HepG2 (cell line): ENCODE results near the gene KCNQ1OT1. TPM values are rescaled to one million over a fixed set of nuclear protein-coding genes. Genes with fewer than 3 reads are reported as not detected.

Source experiments
- DPF2 ChIP-seq: sonication (generic); formaldehyde crosslinking; IDR thresholded peaks from 2 replicates; pipeline ENCODE4 v1.4.0; 2020; ENCODE audit warnings: mild to moderate bottlenecking, low read depth, missing genetic modification reagents, borderline replicate concordance
- FOSL2 ChIP-seq: sonication (generic); formaldehyde crosslinking; IDR thresholded peaks from 2 replicates; pipeline ENCODE4 v1.4.0; 2020; ENCODE audit warnings: missing genetic modification reagents
- GATAD1 ChIP-seq: IDR thresholded peaks from 2 replicates; pipeline ENCODE4 v1.6.1; 2016; ENCODE audit warnings: missing genetic modification reagents, missing compliant biosample characterization
- GLI4 ChIP-seq: sonication (generic); formaldehyde crosslinking; IDR thresholded peaks from 2 replicates; pipeline ENCODE4 v1.5.1; 2020; ENCODE audit warnings: missing genetic modification reagents, mild to moderate bottlenecking, moderate library complexity, borderline replicate concordance
- HMG20A ChIP-seq: IDR thresholded peaks from 2 replicates; pipeline ENCODE4 v1.6.1; 2016; ENCODE audit warnings: borderline replicate concordance
- HNRNPLL ChIP-seq: fragments of 200-400 bp; formaldehyde crosslinking; IDR thresholded peaks from 2 replicates; pipeline ENCODE4 v1.6.1; 2017; ENCODE audit warnings: mild to moderate bottlenecking, low read depth, low read length; ENCODE audit not compliant: poor library complexity, severe bottlenecking
- HNRNPUL1 ChIP-seq: fragments of 200-400 bp; formaldehyde crosslinking; IDR thresholded peaks from 2 replicates; pipeline ENCODE4 v1.6.1; 2017; ENCODE audit warnings: low read depth, mild to moderate bottlenecking, low read length, moderate library complexity
- HOXA9 ChIP-seq: sonication (generic); formaldehyde crosslinking; IDR thresholded peaks from 2 replicates; pipeline ENCODE4 v1.8.1; 2022; ENCODE audit warnings: missing genetic modification reagents, mild to moderate bottlenecking, moderate library complexity, borderline replicate concordance
- IKZF4 ChIP-seq: sonication (generic); formaldehyde crosslinking; IDR thresholded peaks from 2 replicates; pipeline ENCODE4 v1.5.1; 2020; ENCODE audit warnings: borderline replicate concordance, mild to moderate bottlenecking, low read depth, missing genetic modification reagents; ENCODE audit errors: not compliant biosample characterization
- KDM5A ChIP-seq: fragments of 200-600 bp; sonication (generic); IDR thresholded peaks from 2 replicates; pipeline ENCODE4 v1.7.0; 2018; ENCODE audit warnings: antibody characterized with exemption, mild to moderate bottlenecking, low read length, borderline replicate concordance
- MED13 ChIP-seq: sonication (generic); formaldehyde crosslinking; IDR thresholded peaks from 2 replicates; pipeline ENCODE4 v1.5.0; 2020; ENCODE audit warnings: missing genetic modification reagents
- MIXL1 ChIP-seq: IDR thresholded peaks from 2 replicates; pipeline ENCODE4 v1.6.1; 2016
- NR1H2 ChIP-seq: sonication (generic); formaldehyde crosslinking; IDR thresholded peaks from 2 replicates; pipeline ENCODE4 v1.8.1; 2022; ENCODE audit warnings: low read depth, missing genetic modification reagents, borderline replicate concordance
- PAX8 ChIP-seq: sonication (generic); formaldehyde crosslinking; IDR thresholded peaks from 2 replicates; pipeline ENCODE4 v1.8.0; 2022; ENCODE audit warnings: mild to moderate bottlenecking, missing genetic modification reagents, borderline replicate concordance
- REPIN1 ChIP-seq: sonication (generic); formaldehyde crosslinking; IDR thresholded peaks from 2 replicates; pipeline ENCODE4 v1.8.0; 2022; ENCODE audit warnings: missing genetic modification reagents, low read depth, mild to moderate bottlenecking, borderline replicate concordance
- ZNF143 ChIP-seq: sonication (generic); formaldehyde crosslinking; IDR thresholded peaks from 2 replicates; pipeline ENCODE4 v1.4.0; 2020; ENCODE audit warnings: missing genetic modification reagents
- ZNF230 ChIP-seq: sonication (generic); formaldehyde crosslinking; IDR thresholded peaks from 2 replicates; pipeline ENCODE4 v1.4.0; 2020; ENCODE audit warnings: mild to moderate bottlenecking, missing genetic modification reagents
- ZNF326 ChIP-seq: sonication (generic); formaldehyde crosslinking; IDR thresholded peaks from 2 replicates; pipeline ENCODE4 v1.4.0; 2020; ENCODE audit warnings: missing genetic modification reagents, borderline replicate concordance
- ZNF44 ChIP-seq: sonication (generic); formaldehyde crosslinking; IDR thresholded peaks from 2 replicates; pipeline ENCODE4 v1.5.1; 2020; ENCODE audit warnings: mild to moderate bottlenecking, missing genetic modification reagents
- ZNF556 ChIP-seq: sonication (generic); formaldehyde crosslinking; IDR thresholded peaks from 2 replicates; pipeline ENCODE4 v1.4.0; 2020; ENCODE audit warnings: mild to moderate bottlenecking, missing genetic modification reagents, borderline replicate concordance
- ZNF616 ChIP-seq: sonication (generic); formaldehyde crosslinking; IDR thresholded peaks from 2 replicates; pipeline ENCODE4 v1.5.0; 2020; ENCODE audit warnings: low read depth, mild to moderate bottlenecking, missing genetic modification reagents
- ZNF775 ChIP-seq: sonication (generic); formaldehyde crosslinking; IDR thresholded peaks from 2 replicates; pipeline ENCODE4 v1.4.0; 2020; ENCODE audit warnings: missing genetic modification reagents, mild to moderate bottlenecking, moderate library complexity, borderline replicate concordance
- ZNF777 ChIP-seq: sonication (generic); formaldehyde crosslinking; IDR thresholded peaks from 2 replicates; pipeline ENCODE4 v1.4.0; 2020; ENCODE audit warnings: missing genetic modification reagents
- ZNF780A ChIP-seq: sonication (generic); formaldehyde crosslinking; IDR thresholded peaks from 2 replicates; pipeline ENCODE4 v1.8.0; 2022; ENCODE audit warnings: mild to moderate bottlenecking, missing genetic modification reagents, moderate library complexity
- polyA plus RNA-seq, 8 experiments: library from polyadenylated mRNA; depleted of rRNA in 3 of 8; stranded (reverse) in 7 of 8; unstranded in 1 of 8; fragments of >200 nt; fragmentation: Illumina TruSeq in 4 of 8; extraction: Trizol in 4 of 8; gene quantifications; 2 replicates each; pipeline versions ENCODE4 v1.2.1 to v1.2.3, GENCODE V29; 2011 to 2016; ENCODE audit warnings: low read depth in 4 of 8, missing spikeins in 1 of 8, mixed read lengths in 1 of 8; ENCODE audit not compliant: insufficient read depth in 1 of 8
- total RNA-seq, 5 experiments: library from RNA; depleted of rRNA; stranded (reverse); fragments of >200 nt; fragmentation: Illumina TruSeq; extraction: Trizol; gene quantifications; 2 replicates each; pipeline ENCODE4 v1.2.3, GENCODE V29; 2016; ENCODE audit warnings: low read depth in 1 of 5
- TF ChIP-seq, protein P1 (sequence below): sonication (generic); formaldehyde crosslinking; IDR thresholded peaks from 2 replicates; pipeline ENCODE4 v1.8.0; 2022; ENCODE audit warnings: missing genetic modification reagents, mild to moderate bottlenecking, moderate library complexity, borderline replicate concordance
- TF ChIP-seq, protein P2 (sequence below): sonication (generic); formaldehyde crosslinking; IDR thresholded peaks from 2 replicates; pipeline ENCODE4 v1.5.1; 2020; ENCODE audit warnings: missing genetic modification reagents, mild to moderate bottlenecking, borderline replicate concordance

Gene KCNQ1OT1
- total and polyA plus RNA-seq, 2 of the 13 experiments (the other 11 are each of a cell fraction or from before 2014, with no cell fraction given) = 1.3 to 18.9 TPM

DNA sequence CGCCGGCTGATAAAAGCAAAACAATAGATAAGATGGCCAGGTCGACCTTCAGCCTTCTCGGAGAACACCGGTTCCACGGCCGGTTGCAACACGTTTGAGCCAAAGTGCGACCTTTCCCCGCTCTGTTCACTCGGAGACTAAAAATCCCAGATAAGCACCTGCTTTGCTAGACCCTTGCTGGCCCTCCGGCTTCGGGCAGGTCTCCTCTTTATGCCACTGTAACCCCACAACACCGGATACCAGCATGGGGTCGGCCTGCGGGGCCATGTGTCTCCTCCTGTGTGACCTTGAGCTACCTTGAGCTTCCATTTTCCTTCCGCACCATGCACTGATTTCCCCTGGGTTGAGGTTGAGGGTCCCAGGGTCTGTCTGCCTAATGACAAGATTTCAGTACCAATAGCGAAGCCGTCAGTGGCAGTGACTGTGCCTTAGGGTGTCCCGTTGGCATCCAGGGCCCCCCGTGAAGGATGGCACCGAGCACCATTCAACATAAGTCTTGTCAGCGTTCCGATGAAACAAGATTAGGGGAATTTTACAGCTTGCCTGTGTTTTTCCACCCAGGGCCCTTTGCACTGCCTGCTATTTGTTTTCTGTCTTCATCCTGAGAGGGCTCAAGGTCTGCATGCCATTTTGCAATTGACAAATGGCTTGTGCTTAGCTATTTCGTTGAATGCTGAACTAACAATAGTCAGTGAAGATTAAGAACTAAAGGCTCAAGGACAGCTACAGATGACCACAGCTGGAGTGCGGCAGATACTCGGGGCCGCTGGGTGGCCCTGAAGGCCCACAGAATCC is 136.4 kb downstream of the KCNQ1OT1 start (continued):
- 0 out of 2 replicates have a peak, but pooled peaks have one; percentile 73 for TF ChIP-seq ZNF780A (CRISPR knock-in tag)
- TF ChIP-seq GLI4 (CRISPR knock-in tag) = peak; percentile 40; the same call in 1 of the 2 replicates
- TF ChIP-seq, protein P1, sequence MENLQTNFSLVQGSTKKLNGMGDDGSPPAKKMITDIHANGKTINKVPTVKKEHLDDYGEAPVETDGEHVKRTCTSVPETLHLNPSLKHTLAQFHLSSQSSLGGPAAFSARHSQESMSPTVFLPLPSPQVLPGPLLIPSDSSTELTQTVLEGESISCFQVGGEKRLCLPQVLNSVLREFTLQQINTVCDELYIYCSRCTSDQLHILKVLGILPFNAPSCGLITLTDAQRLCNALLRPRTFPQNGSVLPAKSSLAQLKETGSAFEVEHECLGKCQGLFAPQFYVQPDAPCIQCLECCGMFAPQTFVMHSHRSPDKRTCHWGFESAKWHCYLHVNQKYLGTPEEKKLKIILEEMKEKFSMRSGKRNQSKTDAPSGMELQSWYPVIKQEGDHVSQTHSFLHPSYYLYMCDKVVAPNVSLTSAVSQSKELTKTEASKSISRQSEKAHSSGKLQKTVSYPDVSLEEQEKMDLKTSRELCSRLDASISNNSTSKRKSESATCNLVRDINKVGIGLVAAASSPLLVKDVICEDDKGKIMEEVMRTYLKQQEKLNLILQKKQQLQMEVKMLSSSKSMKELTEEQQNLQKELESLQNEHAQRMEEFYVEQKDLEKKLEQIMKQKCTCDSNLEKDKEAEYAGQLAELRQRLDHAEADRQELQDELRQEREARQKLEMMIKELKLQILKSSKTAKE (CRISPR knock-in tag) = no peak; the same call in 1 of the 2 replicates
- no peak for TF ChIP-seq ZNF775 (CRISPR knock-in tag)
- TF ChIP-seq DPF2 = peak; percentile 82
- TF ChIP-seq ZNF777 (CRISPR knock-in tag) = peak; percentile 46; the same call in 1 of the 2 replicates
- peak; percentile 64; the same call in 1 of the 2 replicates for TF ChIP-seq HMG20A
- no peak for TF ChIP-seq HNRNPLL
- TF ChIP-seq ZNF230 = no peak
- TF ChIP-seq ZNF326 (CRISPR knock-in tag) = no peak
- no peak for TF ChIP-seq KDM5A
- no peak for TF ChIP-seq ZNF44 (CRISPR knock-in tag)
- TF ChIP-seq ZNF556 (CRISPR knock-in tag) = no peak; the same call in 1 of the 2 replicates
- no peak for TF ChIP-seq PAX8 (CRISPR knock-in tag)
- TF ChIP-seq NR1H2 (CRISPR knock-in tag) = no peak
- TF ChIP-seq FOSL2 (CRISPR knock-in tag) = peak; percentile 64
- peak; percentile 75; the same call in 1 of the 2 replicates for TF ChIP-seq HOXA9
- peak; percentile 91; the same call in 1 of the 2 replicates for TF ChIP-seq MED13
- TF ChIP-seq REPIN1 (CRISPR knock-in tag) = no peak
- no peak for TF ChIP-seq IKZF4 (CRISPR knock-in tag)
- TF ChIP-seq ZNF143 (CRISPR knock-in tag) = 0 out of 2 replicates have a peak, but pooled peaks have one; percentile 30
- TF ChIP-seq, protein P2, sequence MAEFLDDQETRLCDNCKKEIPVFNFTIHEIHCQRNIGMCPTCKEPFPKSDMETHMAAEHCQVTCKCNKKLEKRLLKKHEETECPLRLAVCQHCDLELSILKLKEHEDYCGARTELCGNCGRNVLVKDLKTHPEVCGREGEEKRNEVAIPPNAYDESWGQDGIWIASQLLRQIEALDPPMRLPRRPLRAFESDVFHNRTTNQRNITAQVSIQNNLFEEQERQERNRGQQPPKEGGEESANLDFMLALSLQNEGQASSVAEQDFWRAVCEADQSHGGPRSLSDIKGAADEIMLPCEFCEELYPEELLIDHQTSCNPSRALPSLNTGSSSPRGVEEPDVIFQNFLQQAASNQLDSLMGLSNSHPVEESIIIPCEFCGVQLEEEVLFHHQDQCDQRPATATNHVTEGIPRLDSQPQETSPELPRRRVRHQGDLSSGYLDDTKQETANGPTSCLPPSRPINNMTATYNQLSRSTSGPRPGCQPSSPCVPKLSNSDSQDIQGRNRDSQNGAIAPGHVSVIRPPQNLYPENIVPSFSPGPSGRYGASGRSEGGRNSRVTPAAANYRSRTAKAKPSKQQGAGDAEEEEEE (CRISPR knock-in tag) = no peak
- peak; percentile 78 for TF ChIP-seq ZNF616 (CRISPR knock-in tag)
- peak; percentile 79 for TF ChIP-seq MIXL1
- no peak for TF ChIP-seq HNRNPUL1
- peak; percentile 34; the same call in 1 of the 2 replicates for TF ChIP-seq GATAD1
